HEK293T (cell line): ENCODE measurements around the gene BRMS1.

ENCODE experiments used
- ARNT ChIP-seq: fragments of 450-650 bp; IDR thresholded peaks from 2 replicates; pipeline ENCODE4 v1.6.1; 2017; ENCODE audit warnings: mild to moderate bottlenecking
- BHLHE40 ChIP-seq: fragments of 450-650 bp; IDR thresholded peaks from 2 replicates; pipeline ENCODE4 v1.6.1; 2016; ENCODE audit warnings: mild to moderate bottlenecking, moderate library complexity, borderline replicate concordance
- ELF4 ChIP-seq: fragments of 450-650 bp; IDR thresholded peaks from 2 replicates; pipeline ENCODE4 v1.6.1; 2017; ENCODE audit warnings: antibody characterized with exemption
- FOXA1 ChIP-seq: fragments of 450-650 bp; IDR thresholded peaks from 2 replicates; pipeline ENCODE4 v1.6.1; 2016; ENCODE audit warnings: mild to moderate bottlenecking
- FOXK2 ChIP-seq: fragments of 450-650 bp; IDR thresholded peaks from 2 replicates; pipeline ENCODE4 v1.6.1; 2016; ENCODE audit warnings: mild to moderate bottlenecking
- LEF1 ChIP-seq: fragments of 450-650 bp; IDR thresholded peaks from 2 replicates; pipeline ENCODE4 v1.6.1; 2017; ENCODE audit warnings: mild to moderate bottlenecking, borderline replicate concordance
- NFRKB ChIP-seq: fragments of 450-650 bp; IDR thresholded peaks from 2 replicates; pipeline ENCODE4 v1.6.1; 2016; ENCODE audit warnings: mild to moderate bottlenecking, moderate library complexity
- SP1 ChIP-seq: fragments of 450-650 bp; IDR thresholded peaks from 2 replicates; pipeline ENCODE4 v1.6.1; 2017
- TARDBP ChIP-seq: fragments of 450-650 bp; IDR thresholded peaks from 2 replicates; pipeline ENCODE4 v1.6.1; 2016
- ZNF384 ChIP-seq: fragments of 450-650 bp; IDR thresholded peaks from 2 replicates; pipeline ENCODE4 v1.6.1; 2016

DNA sequence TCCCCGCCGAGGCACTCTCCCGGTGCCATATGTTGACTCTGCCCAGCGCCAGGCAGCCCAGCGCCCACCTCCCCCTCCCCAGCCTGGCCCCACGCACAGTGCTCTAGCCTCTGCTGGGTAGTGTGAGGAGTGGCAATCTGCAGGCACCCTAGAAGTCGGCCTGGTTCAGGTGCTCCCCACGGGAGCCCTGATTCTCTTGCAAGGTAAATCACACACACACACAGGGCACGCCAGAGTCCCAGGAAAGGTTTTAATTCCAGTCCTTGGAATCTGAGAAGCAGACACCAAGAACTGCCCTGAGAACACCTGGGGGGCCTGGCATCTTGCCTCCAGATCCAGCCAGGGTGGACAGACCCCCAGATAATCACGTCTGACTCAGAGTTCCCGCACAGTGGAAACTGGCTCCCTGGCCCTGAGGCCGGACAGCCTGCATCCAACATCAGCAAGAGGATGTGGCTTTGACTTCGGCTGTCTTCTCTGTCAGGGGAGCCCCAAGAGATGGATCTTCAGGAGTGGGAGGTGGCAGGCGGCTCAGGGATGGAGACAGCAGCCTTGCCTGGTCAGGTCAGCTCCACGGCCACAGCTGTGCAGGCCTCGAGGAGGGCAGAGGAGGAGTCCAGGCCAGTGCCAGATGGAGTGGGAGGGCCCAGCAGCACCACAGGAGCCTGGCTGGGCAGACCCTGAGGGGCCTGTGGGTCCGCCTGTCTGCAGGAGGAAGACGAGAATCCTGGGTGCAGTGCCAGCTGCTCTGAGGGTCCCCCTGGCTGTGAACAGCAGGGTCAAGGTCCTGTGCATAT, 7.6 kb downstream of the BRMS1 start:
- TF ChIP-seq ARNT, result no peak
- no peak for TF ChIP-seq NFRKB
- TF ChIP-seq SP1, result no peak
- TF ChIP-seq ZNF384, result no peak
- TF ChIP-seq FOXA1, result no peak
- no peak for TF ChIP-seq TARDBP
- TF ChIP-seq BHLHE40, result no peak
- TF ChIP-seq ELF4, result no peak
- TF ChIP-seq LEF1, result no peak
- no peak for TF ChIP-seq FOXK2
